Memory B cell (primary cell): ENCODE measurements around the gene PTPRD.

Experiments used
- ATAC-seq: fragments of 150-1000 bp; cut with Tn5 transposase; 2 replicates; pipeline ENCODE4 v1.10.0; 2021; ENCODE audit warnings: low read depth, mild to moderate bottlenecking, moderate library complexity
- DNase-seq, 2 donors: peaks; one replicate each; pipeline ENCODE4 v3.0.0; 2022; ENCODE audit warnings: low spot score in 2 of 2
- H3K27ac Mint-ChIP-seq: one replicate; pipeline ENCODE4 v1.8.0; 2022; ENCODE audit warnings: mild to moderate bottlenecking, moderate library complexity, mixed read lengths
- H3K27me3 Mint-ChIP-seq: one replicate; pipeline ENCODE4 v1.8.0; 2022; ENCODE audit warnings: mixed read lengths
- H3K36me3 Mint-ChIP-seq: one replicate; pipeline ENCODE4 v1.8.0; 2022; ENCODE audit warnings: mild to moderate bottlenecking, mixed read lengths
- H3K4me1 Mint-ChIP-seq: one replicate; pipeline ENCODE4 v1.8.0; 2022; ENCODE audit warnings: mixed read lengths
- H3K4me3 Mint-ChIP-seq: one replicate; pipeline ENCODE4 v1.8.0; 2022; ENCODE audit warnings: mild to moderate bottlenecking, moderate library complexity, mixed read lengths
- H3K9me3 Mint-ChIP-seq: one replicate; pipeline ENCODE4 v1.8.0; 2022; ENCODE audit warnings: mixed read lengths

Gene PTPRD

GRCh38 chr9:8382266-8382665, 2230.5 kb downstream of the PTPRD start:
- Mint-ChIP-seq H3K4me1 (no peaks in the 10 kb centered on the region), H3K9me3 (no peaks in the 10 kb centered on the region), H3K27me3 (peaks cover 2% of the 10 kb centered on the region), H3K4me3 (no peak overlapping the region), H3K36me3 (no peaks in the 10 kb centered on the region), H3K27ac (no peak overlapping the region)
- no peak for DNase-seq
- no peak for ATAC-seq

- Mint-ChIP-seq H3K27ac (no peak overlapping the region), H3K4me1 (no peaks in the 10 kb centered on the region), H3K4me3 (no peak overlapping the region), H3K36me3 (no peaks in the 10 kb centered on the region), H3K27me3 (peaks cover 2% of the 10 kb centered on the region), H3K9me3 (no peaks in the 10 kb centered on the region)
- DNase-seq = no peak
- ATAC-seq = no peak
Measured at GRCh38 chr9:8381601-8382000, 2231.2 kb downstream of the PTPRD start.

GRCh38 chr9:8374471-8374870, 2238.3 kb downstream of the PTPRD start:
- no peak overlapping the region for H3K4me3 Mint-ChIP-seq
- no peaks in the 10 kb centered on the region for H3K9me3 Mint-ChIP-seq
- no peaks in the 10 kb centered on the region for H3K36me3 Mint-ChIP-seq
- DNase-seq (no peak), ATAC-seq (no peak)
- H3K27me3 Mint-ChIP-seq = no peaks in the 10 kb centered on the region
- H3K27ac Mint-ChIP-seq = no peak overlapping the region
- no peaks in the 10 kb centered on the region for H3K4me1 Mint-ChIP-seq

- no peak overlapping the region for H3K27ac Mint-ChIP-seq
- no peak overlapping the region for H3K4me3 Mint-ChIP-seq
- H3K9me3 Mint-ChIP-seq = no peaks in the 10 kb centered on the region
- no peaks in the 10 kb centered on the region for H3K36me3 Mint-ChIP-seq
- no peaks in the 10 kb centered on the region for H3K4me1 Mint-ChIP-seq
- no peak for ATAC-seq
- no peaks in the 10 kb centered on the region for H3K27me3 Mint-ChIP-seq
- DNase-seq = no peak
Measured at GRCh38 chr9:8371686-8372085, 2241.1 kb downstream of the PTPRD start.

- H3K9me3 Mint-ChIP-seq = no peaks in the 10 kb centered on the region
- no peak overlapping the region for H3K4me3 Mint-ChIP-seq
- no peaks in the 10 kb centered on the region for H3K4me1 Mint-ChIP-seq
- DNase-seq (no peak), ATAC-seq (no peak)
- H3K27me3 Mint-ChIP-seq = no peaks in the 10 kb centered on the region
- H3K36me3 Mint-ChIP-seq = no peaks in the 10 kb centered on the region
- no peak overlapping the region for H3K27ac Mint-ChIP-seq
Measured at GRCh38 chr9:8366161-8366926, 2246.5 kb downstream of the PTPRD start.

GRCh38 chr9:8365466-8366160, 2247.2 kb downstream of the PTPRD start:
- Mint-ChIP-seq H3K9me3 (no peaks in the 10 kb centered on the region), H3K4me3 (no peak overlapping the region), H3K27ac (no peak overlapping the region), H3K27me3 (no peaks in the 10 kb centered on the region), H3K4me1 (no peaks in the 10 kb centered on the region), H3K36me3 (no peaks in the 10 kb centered on the region)
- ATAC-seq (no peak), DNase-seq (no peak)

- no peaks in the 10 kb centered on the region for H3K4me1 Mint-ChIP-seq
- ATAC-seq (no peak), DNase-seq (no peak)
- H3K36me3 Mint-ChIP-seq = no peaks in the 10 kb centered on the region
- H3K4me3 Mint-ChIP-seq = no peak overlapping the region
- no peaks in the 10 kb centered on the region for H3K9me3 Mint-ChIP-seq
- no peaks in the 10 kb centered on the region for H3K27me3 Mint-ChIP-seq
- H3K27ac Mint-ChIP-seq = no peak overlapping the region
Measured at GRCh38 chr9:8365029-8365428, 2247.8 kb downstream of the PTPRD start.

GRCh38 chr9:8364026-8364752, 2248.6 kb downstream of the PTPRD start:
- no peaks in the 10 kb centered on the region for H3K36me3 Mint-ChIP-seq
- no peaks in the 10 kb centered on the region for H3K9me3 Mint-ChIP-seq
- no peak for DNase-seq
- H3K4me1 Mint-ChIP-seq = no peaks in the 10 kb centered on the region
- H3K4me3 Mint-ChIP-seq = no peak overlapping the region
- peaks cover 2% of the 10 kb centered on the region for H3K27me3 Mint-ChIP-seq
- no peak overlapping the region for H3K27ac Mint-ChIP-seq
- no peak for ATAC-seq

GRCh38 chr9:8362250-8362649, 2250.6 kb downstream of the PTPRD start:
- ATAC-seq (no peak), DNase-seq (no peak)
- Mint-ChIP-seq H3K27ac (no peak overlapping the region), H3K4me3 (no peak overlapping the region), H3K27me3 (peaks cover 2% of the 10 kb centered on the region), H3K36me3 (no peaks in the 10 kb centered on the region), H3K4me1 (no peaks in the 10 kb centered on the region), H3K9me3 (no peaks in the 10 kb centered on the region)

- peaks cover 2% of the 10 kb centered on the region for H3K27me3 Mint-ChIP-seq
- ATAC-seq = no peak
- H3K9me3 Mint-ChIP-seq = no peaks in the 10 kb centered on the region
- DNase-seq = no peak
- no peaks in the 10 kb centered on the region for H3K36me3 Mint-ChIP-seq
- H3K4me3 Mint-ChIP-seq = no peak overlapping the region
- H3K27ac Mint-ChIP-seq = no peak overlapping the region
- H3K4me1 Mint-ChIP-seq = no peaks in the 10 kb centered on the region
Measured at GRCh38 chr9:8361364-8361763, 2251.4 kb downstream of the PTPRD start.

- no peaks in the 10 kb centered on the region for H3K4me1 Mint-ChIP-seq
- ATAC-seq (no peak), DNase-seq (no peak)
- H3K27ac Mint-ChIP-seq = no peak overlapping the region
- H3K4me3 Mint-ChIP-seq = no peak overlapping the region
- H3K27me3 Mint-ChIP-seq = peaks cover 2% of the 10 kb centered on the region
- no peaks in the 10 kb centered on the region for H3K36me3 Mint-ChIP-seq
- no peaks in the 10 kb centered on the region for H3K9me3 Mint-ChIP-seq
Measured at GRCh38 chr9:8356406-8356805, 2256.4 kb downstream of the PTPRD start.

- ATAC-seq = no peak
- H3K27ac Mint-ChIP-seq = no peak overlapping the region
Measured at GRCh38 chr9:8351436-8351835, 2261.4 kb downstream of the PTPRD start.

GRCh38 chr9:8349901-8350300, 2262.9 kb downstream of the PTPRD start:
- H3K9me3 Mint-ChIP-seq = no peaks in the 10 kb centered on the region
- no peak for DNase-seq
- no peak overlapping the region for H3K4me3 Mint-ChIP-seq
- H3K4me1 Mint-ChIP-seq = no peaks in the 10 kb centered on the region
- H3K27me3 Mint-ChIP-seq = no peaks in the 10 kb centered on the region
- H3K27ac Mint-ChIP-seq = no peak overlapping the region
- no peak for ATAC-seq
- H3K36me3 Mint-ChIP-seq = no peaks in the 10 kb centered on the region

More at GRCh38 chr9:8351436-8351835, 2261.4 kb downstream of the PTPRD start:
- Mint-ChIP-seq H3K9me3 (no peaks in the 10 kb centered on the region), H3K4me1 (no peaks in the 10 kb centered on the region), H3K27me3 (no peaks in the 10 kb centered on the region), H3K36me3 (no peaks in the 10 kb centered on the region), H3K4me3 (no peak overlapping the region)
- DNase-seq = no peak

GRCh38 chr9:8349376-8349775, 2263.4 kb downstream of the PTPRD start:
- Mint-ChIP-seq H3K27me3 (no peaks in the 10 kb centered on the region), H3K9me3 (no peaks in the 10 kb centered on the region), H3K36me3 (no peaks in the 10 kb centered on the region), H3K4me3 (no peak overlapping the region), H3K27ac (no peak overlapping the region), H3K4me1 (no peaks in the 10 kb centered on the region)
- ATAC-seq (no peak), DNase-seq (no peak)
